Psoas muscle (tissue), 8 donors: ENCODE data around the gene CUX1. TPM values are rescaled to one million over a fixed set of nuclear protein-coding genes. Genes with fewer than 3 reads are reported as not detected.

Source experiments
- ATAC-seq, 4 donors: fragments of 200-7000 bp; cut with Tn5 transposase; one replicate each; pipeline ENCODE4 v1.9.1; 2020; ENCODE audit warnings: moderate library complexity in 3 of 4, mild to moderate bottlenecking in 2 of 4
- DNase-seq, 2 donors: peaks; one replicate each; pipeline ENCODE4 v3.0.0-alpha.2; 2020
- H3K27ac ChIP-seq: fragments of 200-600 bp; one replicate; pipeline ENCODE4 v1.8.0; 2022
- H3K27me3 ChIP-seq, 3 donors: fragments of 200-600 bp in 1 of 3; one replicate each; pipeline versions ENCODE4 v1.6.1 to v1.8.0; 2013 to 2022; ENCODE audit warnings: low read length in 2 of 3, mild to moderate bottlenecking in 2 of 3, moderate library complexity in 1 of 3; ENCODE audit not compliant: insufficient read depth in 3 of 3
- H3K36me3 ChIP-seq, 2 donors: fragments of 200-600 bp in 1 of 2; one replicate each; pipeline versions ENCODE4 v1.6.1 to v1.8.0; 2013 to 2022; ENCODE audit warnings: low read depth in 1 of 2, mild to moderate bottlenecking in 1 of 2, moderate library complexity in 1 of 2; ENCODE audit not compliant: insufficient read depth in 1 of 2
- H3K4me1 ChIP-seq: fragments of 200-600 bp; one replicate; pipeline ENCODE4 v1.8.0; 2022
- H3K4me3 ChIP-seq: fragments of 200-600 bp; one replicate; pipeline ENCODE4 v1.8.0; 2022; ENCODE audit warnings: mild to moderate bottlenecking
- H3K9me3 ChIP-seq: fragments of 200-600 bp; one replicate; pipeline ENCODE4 v1.8.0; 2022
- WGBS, 3 donors: extraction: QIAGEN DNeasy Blood & Tissue Kit; methylation state at CpG; one replicate each; pipeline versions ENCODE4 v1.1.6 to v1.1.7; 2013; 5-methylcytosine and 5-hydroxymethylcytosine counted together
- intact Hi-C, 2 donors: fragments of 100-400 bp; cut with DNase I; formaldehyde crosslinking; loops; one replicate each; pipeline versions ENCODE4 v1.11.0 to v1.14.2; 2022
- polyA plus RNA-seq, 3 donors: library from polyadenylated mRNA; stranded (reverse); fragments of 200-250 nt; gene quantifications; one replicate each; pipeline ENCODE4 v1.2.3, GENCODE V29; 2013
- total RNA-seq, 4 donors: library from RNA; stranded (reverse); fragmentation: NEBNext Ultra II Directional in 2 of 4; extraction: Animal tissue kit (Norgen Biotek cat#: 25700) in 2 of 4; gene quantifications; one replicate each; pipeline versions ENCODE4 v1.2.1 to v1.2.4, GENCODE V29; 2021 to 2023
- TF ChIP-seq, protein P1 (sequence below): fragments of 200-600 bp; IDR thresholded peaks from one replicate; pipeline ENCODE4 v1.8.0; 2022; ENCODE audit warnings: antibody characterized with exemption
- donor health status: healthy with polysubstance abuse.
- donor health status: DM: no; HTN: no; CAD: no; lungs with moderate emphysema.
- donor health status: Bipolar disorder and iron deficiency.
- donor health status: healthy.
- donor health status: DM: yes; HTN: yes; CAD: no.
- donor health status: DM: no; HTN: no; CAD: no.
- donor health status: DM: no; HTN: no; CAD: no.
- donor health status: DM: yes; HTN: yes; CAD: no.

Gene CUX1
- total and polyA plus RNA-seq, 7 donors, result 12.5 to 95.6 (median 72.4) TPM

DNA sequence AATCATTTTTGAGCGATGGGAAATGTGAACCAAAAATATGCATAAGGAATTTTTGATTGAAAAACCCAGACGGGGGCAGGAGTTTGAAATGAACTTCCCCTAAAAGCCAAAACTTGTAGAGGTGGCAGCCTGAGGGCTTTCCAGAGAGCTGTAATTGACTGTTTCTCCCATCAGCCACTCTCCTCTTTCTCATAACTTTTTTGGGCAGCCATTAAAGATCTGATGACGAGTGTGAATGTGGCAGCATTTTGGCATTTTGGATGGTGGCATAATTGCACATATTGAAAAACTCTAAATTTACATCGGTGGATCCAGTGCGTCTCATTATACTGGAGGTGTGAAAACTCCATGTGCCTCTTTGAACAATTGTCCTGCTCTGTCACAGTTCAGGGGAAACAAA lies 159.0 kb downstream of the CUX1 start:
- DNase-seq (no peak), ATAC-seq (no peak)
- Histone ChIP-seq H3K9me3 (no peaks in the 10 kb centered on the region), H3K4me3 (no peak overlapping the region), H3K4me1 (peaks cover 30% of the 10 kb centered on the region), H3K27ac (peak overlapping the region; percentile 77), H3K36me3 (no peaks in the 10 kb centered on the region), H3K27me3 (no peaks in the 10 kb centered on the region)
- TF ChIP-seq, protein P1, sequence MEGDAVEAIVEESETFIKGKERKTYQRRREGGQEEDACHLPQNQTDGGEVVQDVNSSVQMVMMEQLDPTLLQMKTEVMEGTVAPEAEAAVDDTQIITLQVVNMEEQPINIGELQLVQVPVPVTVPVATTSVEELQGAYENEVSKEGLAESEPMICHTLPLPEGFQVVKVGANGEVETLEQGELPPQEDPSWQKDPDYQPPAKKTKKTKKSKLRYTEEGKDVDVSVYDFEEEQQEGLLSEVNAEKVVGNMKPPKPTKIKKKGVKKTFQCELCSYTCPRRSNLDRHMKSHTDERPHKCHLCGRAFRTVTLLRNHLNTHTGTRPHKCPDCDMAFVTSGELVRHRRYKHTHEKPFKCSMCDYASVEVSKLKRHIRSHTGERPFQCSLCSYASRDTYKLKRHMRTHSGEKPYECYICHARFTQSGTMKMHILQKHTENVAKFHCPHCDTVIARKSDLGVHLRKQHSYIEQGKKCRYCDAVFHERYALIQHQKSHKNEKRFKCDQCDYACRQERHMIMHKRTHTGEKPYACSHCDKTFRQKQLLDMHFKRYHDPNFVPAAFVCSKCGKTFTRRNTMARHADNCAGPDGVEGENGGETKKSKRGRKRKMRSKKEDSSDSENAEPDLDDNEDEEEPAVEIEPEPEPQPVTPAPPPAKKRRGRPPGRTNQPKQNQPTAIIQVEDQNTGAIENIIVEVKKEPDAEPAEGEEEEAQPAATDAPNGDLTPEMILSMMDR, result no peak
- intact Hi-C loops, result no loop called here
- WGBS, 3 donors, result 60 to 80% (median 65%) methylated on average over 5 of the region's 5 CpGs

DNA sequence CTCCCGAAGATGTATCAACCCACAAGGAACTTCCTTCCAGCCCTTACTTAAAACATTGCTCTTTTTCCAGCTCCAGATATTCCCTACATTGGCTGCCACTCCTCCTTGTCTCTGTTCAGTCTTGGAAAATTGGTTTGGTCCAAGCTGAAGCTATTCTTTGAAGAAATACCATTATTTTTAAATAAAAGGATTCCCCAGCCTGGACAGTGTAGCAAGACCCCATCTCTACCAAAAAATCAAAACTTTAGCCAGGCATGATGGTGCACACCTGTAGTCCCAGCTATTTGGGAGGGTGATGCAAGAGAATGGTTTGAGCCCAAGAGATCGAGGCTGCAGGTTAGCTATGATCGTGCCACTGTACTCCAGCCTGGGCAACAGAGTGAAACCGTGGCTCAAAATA lies 159.8 kb downstream of the CUX1 start:
- Histone ChIP-seq H3K4me3 (no peak overlapping the region), H3K36me3 (no peaks in the 10 kb centered on the region), H3K9me3 (no peaks in the 10 kb centered on the region), H3K4me1 (peaks cover 30% of the 10 kb centered on the region), H3K27me3 (no peaks in the 10 kb centered on the region), H3K27ac (no peak overlapping the region)
- intact Hi-C loops, result no loop called here
- no peak for DNase-seq
- no peak for ATAC-seq
- 90 to 97% (median 97%) methylated on average over 4 of the region's 4 CpGs for WGBS, 3 donors
- TF ChIP-seq, protein P1, result no peak

DNA sequence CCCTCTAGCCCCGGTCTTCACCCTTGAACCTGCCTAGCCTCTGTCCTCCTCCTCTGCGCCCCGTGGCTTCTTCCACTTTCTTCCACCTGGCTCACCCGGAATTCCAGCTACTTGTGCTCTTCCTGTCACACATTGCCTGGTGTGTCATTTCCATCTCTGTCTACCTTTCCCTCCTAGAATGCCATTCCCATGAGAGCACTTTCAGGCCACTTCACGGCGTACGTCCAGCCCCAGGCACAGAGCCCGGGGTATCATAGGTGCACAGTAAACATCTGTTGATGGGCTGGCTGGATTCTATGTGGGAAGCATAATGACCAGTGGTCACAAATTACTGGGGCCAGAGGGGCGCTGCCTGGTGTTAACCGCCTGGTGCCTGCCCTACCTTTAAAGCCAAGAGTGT lies 161.3 kb downstream of the CUX1 start:
- DNase-seq, result no peak

DNA sequence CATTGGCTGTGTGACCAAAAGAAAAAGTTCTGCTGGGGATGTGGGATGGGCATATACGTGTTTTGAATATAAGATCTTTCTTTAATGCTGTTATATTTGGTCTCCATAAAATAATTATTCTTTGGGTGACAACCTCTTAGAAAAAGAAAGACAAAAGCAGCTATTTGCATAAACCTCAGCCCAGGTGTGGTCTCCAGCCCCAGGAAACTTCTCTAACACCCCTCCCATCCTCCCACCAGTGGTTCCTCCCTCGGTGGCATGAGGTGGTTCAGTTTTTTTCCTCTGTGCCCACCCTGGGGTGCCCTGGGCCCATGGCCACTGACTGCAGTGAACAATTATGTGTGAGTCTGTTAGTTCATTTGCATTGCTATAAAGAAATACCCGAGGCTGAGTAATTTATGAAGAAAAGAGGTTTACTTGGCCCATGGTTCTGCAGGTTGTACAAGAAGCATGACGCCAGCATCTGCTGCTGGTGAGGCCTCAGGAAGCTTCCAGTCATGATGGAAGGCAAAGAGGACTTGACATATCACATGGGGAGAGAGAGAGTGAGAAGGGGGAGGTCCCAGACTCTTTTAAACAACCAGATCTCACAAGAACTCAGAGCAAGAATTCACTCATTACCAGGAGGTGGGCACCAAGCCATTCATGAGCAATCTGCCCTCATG lies 165.9 kb downstream of the CUX1 start:
- Histone ChIP-seq H3K4me3 (no peak overlapping the region), H3K27ac (no peak overlapping the region), H3K4me1 (peaks cover 24% of the 10 kb centered on the region), H3K36me3 (no peaks in the 10 kb centered on the region), H3K27me3 (no peaks in the 10 kb centered on the region), H3K9me3 (no peaks in the 10 kb centered on the region)
- TF ChIP-seq, protein P1, result no peak
- 96 to 97% (median 97%) methylated on average over 4 of the region's 4 CpGs for whole genome bisulfite sequencing, 3 donors
- DNase-seq (no peak), ATAC-seq (no peak)
- intact Hi-C loops, result no loop called here

More for the DNA sequence above, 161.3 kb downstream of the CUX1 start:
- no peak overlapping the region for H3K4me3 ChIP-seq
- H3K9me3 ChIP-seq, result no peaks in the 10 kb centered on the region
- H3K27ac ChIP-seq, result no peak overlapping the region
- intact Hi-C loops, result no loop called here
- TF ChIP-seq, protein P1, result no peak
- H3K4me1 ChIP-seq, result peaks cover 22% of the 10 kb centered on the region
- no peaks in the 10 kb centered on the region for H3K27me3 ChIP-seq
- H3K36me3 ChIP-seq, result no peaks in the 10 kb centered on the region
- no peak for ATAC-seq
- 79 to 88% (median 81%) methylated on average over 10 of the region's 10 CpGs for WGBS, 3 donors
